ENCODE data around the gene FRY.

DNA sequence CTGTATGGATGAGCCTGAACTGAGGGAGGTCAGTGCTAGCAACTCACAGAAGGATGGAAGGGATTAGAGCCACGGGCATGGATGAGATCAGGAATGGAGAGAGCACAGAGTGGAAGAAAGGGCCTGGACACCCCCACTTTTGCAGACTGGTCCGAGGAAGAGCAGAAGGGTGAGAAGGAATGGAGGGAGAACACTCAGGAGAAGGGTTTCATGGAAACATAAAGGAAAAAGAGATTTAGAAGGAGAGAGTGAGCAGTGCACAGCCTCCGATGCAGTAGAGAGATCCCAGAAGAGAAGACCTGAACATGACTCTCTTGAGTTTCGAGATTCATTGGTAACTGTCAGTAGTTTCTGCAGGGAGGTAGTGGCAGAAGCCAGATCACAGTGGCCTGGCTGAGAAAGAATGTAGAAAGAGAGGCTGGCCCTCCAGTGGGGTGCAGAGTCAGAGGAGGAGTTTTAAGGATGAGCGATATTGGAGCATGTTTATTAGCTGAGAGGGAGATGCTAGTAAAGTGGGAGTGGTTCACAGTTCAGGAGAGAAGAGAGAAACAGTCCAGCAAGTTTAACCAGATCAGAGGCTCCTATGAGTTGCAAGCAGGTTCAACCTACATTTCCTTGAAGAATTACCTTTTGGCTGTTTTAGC lies 174.6 kb downstream of the FRY start:
- TF ChIP-seq CTCF (IDR thresholded peaks at IDR 0.05 in 8 of 11, conservative IDR thresholded peaks at IDR 0.05 in 3 of 11): no peak
- no peak for TF ChIP-seq POLR2A (IDR thresholded peaks at IDR 0.05)
